Retinal pigment epithelial cell (primary cell): ENCODE results near the gene PIBF1.
"Not testable (repeated sequence)": the region's sequence is repeated elsewhere in the genome, so short reads cannot be mapped to it uniquely, and the experiment has no call there.

Experiments used
- DNase-seq: peaks from one replicate; pipeline ENCODE4 v3.0.0-alpha.2; 2010; ENCODE audit warnings: low read depth
- H3K4me3 ChIP-seq: 2 replicates; pipeline ENCODE4 v1.5.1; 2011; ENCODE audit warnings: mild to moderate bottlenecking, low read length, control low read depth, moderate library complexity
- TF ChIP-seq, protein P1 (sequence below): conservative IDR thresholded peaks from 2 replicates; pipeline ENCODE4 v1.5.1; 2011; ENCODE audit warnings: low read depth, low read length, control low read depth, inconsistent platforms

The PIBF1 gene

DNA sequence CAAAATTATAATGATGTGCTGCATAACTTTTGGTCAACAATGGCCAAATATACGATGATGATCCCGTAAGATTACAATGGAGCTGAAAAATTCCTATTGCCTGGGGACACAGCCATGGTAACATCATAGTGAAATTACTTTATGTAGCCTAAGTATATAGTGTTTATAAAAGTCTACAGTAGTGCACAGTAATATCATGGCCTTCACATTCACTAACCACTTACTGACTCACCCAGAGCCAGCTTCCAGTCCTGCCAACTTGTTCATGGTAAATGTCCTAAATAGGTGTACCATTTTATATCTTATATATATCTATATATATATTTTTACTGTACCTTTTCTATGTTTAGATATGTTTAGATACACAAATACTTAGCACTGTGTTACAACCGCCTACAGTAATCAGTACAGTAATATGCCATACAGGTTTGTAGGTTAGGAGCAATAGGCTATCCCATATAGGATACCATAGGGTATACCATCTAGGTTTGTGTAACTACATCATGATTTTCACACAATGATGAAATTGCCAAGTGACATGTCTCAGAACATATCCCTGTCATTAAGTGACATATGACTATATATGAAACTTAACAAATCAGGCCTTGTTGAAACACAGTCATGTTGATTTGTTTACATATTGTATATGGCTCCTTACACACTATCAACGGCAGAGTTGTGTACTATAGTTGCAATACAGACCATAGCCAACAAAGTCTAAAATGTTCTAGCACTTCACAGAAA lies 24.0 kb upstream of the PIBF1 start:
- TF ChIP-seq, protein P1, sequence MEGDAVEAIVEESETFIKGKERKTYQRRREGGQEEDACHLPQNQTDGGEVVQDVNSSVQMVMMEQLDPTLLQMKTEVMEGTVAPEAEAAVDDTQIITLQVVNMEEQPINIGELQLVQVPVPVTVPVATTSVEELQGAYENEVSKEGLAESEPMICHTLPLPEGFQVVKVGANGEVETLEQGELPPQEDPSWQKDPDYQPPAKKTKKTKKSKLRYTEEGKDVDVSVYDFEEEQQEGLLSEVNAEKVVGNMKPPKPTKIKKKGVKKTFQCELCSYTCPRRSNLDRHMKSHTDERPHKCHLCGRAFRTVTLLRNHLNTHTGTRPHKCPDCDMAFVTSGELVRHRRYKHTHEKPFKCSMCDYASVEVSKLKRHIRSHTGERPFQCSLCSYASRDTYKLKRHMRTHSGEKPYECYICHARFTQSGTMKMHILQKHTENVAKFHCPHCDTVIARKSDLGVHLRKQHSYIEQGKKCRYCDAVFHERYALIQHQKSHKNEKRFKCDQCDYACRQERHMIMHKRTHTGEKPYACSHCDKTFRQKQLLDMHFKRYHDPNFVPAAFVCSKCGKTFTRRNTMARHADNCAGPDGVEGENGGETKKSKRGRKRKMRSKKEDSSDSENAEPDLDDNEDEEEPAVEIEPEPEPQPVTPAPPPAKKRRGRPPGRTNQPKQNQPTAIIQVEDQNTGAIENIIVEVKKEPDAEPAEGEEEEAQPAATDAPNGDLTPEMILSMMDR, result no peak
- H3K4me3 ChIP-seq, result no peak overlapping the region
- no peak for DNase-seq

- TF ChIP-seq, protein P1, result no peak
- no peak for DNase-seq
Observed at GRCh38 chr13:72760189-72760588, 21.7 kb upstream of the PIBF1 start.

GRCh38 chr13:72763411-72763810 lies 18.5 kb upstream of the PIBF1 start:
- H3K4me3 ChIP-seq, result no peak overlapping the region
- TF ChIP-seq, protein P1, result no peak
- DNase-seq, result no peak

More at GRCh38 chr13:72760189-72760588, 21.7 kb upstream of the PIBF1 start:
- H3K4me3 ChIP-seq, result no peak overlapping the region

DNA sequence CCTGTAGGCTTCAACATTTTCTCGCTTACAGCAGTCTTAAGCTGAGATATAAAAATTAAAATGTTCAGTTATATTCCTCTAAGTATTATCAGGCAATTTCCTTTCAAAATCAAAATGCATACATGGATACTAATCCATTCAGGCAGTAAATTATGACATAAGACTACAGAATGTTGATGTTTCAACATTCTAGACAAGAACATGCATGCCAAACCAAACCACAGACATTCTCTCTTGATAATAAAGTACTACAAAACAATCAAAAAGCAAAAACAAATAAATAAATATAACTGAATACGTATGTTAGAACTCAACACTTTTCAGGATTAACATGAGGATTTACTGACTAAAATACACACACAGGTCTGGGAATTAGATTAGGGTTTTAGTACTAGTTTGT lies 7.9 kb upstream of the PIBF1 start:
- no peak overlapping the region for H3K4me3 ChIP-seq

GRCh38 chr13:72782717-72783116 lies 784 bp downstream of the PIBF1 start:
- peak overlapping the region; percentile 99 for H3K4me3 ChIP-seq
- no peak for DNase-seq
- TF ChIP-seq, protein P1, result no peak

More for the DNA sequence above, 7.9 kb upstream of the PIBF1 start:
- TF ChIP-seq, protein P1, result no peak
- DNase-seq, result no peak

DNA sequence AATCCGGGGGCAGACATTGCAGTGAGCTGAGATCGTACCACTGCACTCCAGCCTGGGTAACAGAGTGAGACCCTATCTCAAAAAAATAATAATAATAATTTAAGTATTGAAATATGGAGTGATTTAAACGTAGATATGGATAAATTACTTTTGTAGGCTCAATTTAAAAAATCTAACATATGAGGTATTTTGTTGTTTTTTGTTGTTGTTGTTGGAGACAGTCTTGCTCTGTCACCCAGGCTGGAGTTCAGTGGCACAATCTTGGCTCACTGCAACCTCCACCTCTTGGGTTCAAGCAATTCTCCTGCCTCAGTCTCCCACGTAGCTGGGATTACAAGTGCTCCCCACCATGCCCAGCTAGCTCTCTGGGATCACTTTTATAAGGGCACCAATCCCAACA lies 2.7 kb downstream of the PIBF1 start:
- not testable (repeated sequence) for DNase-seq, H3K4me3 ChIP-seq

DNA sequence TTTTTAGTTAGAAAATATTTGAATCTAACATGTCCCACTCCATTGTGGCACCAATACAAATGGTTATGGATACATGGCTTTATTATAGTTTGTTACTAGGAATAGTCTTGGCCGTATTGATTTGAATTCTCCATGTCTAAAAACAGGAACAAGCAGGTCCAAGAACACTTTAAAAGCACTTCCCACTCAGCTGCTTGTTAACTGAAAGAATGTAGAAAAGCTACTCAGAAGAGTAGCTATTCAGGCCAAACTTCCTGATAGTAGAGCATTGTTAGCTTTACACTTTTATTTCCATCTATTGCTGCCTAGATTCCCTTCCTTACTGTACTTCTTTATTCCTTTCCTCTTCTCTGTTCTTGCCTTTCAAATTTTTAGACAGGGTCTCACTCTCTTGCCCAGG lies 6.9 kb downstream of the PIBF1 start:
- TF ChIP-seq, protein P1, result no peak
- no peak overlapping the region for H3K4me3 ChIP-seq
- no peak for DNase-seq
